Glomerular visceral epithelial cell (primary cell): Measurements from ENCODE around the gene GBP1.

Experiments used
- DNase-seq: peaks from one replicate; pipeline ENCODE4 v3.0.0-alpha.2; 2016; ENCODE audit errors: extremely low spot score

The GBP1 gene

DNA sequence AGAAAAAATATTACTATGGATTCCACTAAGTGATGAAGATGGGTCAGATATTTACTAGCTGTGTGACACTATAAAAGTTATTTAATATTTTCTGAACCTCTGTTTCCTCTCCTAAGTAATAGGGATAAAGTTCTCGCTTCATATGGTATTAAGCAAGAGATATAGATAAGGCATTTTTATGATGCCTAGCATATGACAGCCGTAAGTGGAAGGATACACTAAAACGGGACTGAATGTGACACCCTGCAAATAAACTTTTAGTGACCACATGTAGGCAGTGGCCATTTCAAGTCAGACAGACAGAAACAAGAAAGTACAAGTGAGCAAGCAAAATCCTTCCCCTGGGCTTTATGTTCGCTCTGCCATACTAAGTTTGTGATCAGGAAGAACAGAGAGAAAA is 56.5 kb downstream of the GBP1 start:
- no peak for DNase-seq

DNA sequence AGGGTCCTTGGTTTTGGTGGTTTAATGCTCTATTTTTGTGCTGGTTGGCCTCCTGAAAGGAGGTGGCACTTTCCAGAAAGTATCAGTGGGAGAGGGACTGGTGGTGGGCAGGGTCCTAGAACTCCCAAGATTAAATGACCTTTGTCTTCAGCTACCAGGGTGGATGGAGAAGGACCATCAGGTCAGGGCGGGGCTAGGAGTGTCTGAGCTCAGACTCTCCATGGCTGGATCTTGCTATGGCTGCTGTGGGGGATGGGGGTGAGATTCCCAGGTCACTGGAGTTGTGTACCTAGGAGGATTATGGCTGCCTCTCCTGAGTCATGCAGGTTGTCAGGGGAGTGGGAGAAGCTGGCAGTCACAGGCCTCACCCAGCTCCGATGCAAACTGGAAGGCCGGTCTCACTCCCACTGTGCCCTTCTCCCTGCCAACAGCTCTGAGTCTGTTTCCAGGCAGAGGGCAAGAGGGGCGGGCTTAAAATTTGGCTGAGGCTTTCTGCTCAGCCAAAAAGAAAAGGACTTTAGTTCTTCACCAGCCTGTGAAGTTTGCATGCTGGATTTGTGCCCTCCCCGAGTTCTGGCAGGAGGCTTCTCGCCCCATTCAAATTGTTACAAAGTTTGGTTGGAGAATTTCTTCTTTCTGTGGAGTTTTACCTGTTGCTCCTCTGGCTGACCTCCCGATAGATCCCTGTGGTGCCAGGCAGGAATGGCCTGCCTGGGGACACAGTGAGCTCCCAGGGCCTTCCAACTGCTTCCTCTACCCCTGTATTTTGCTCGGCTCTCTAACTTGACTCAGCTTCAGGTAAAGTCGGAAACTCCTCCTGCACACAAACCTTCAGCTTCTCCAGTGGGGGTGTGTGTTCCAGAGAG is 59.5 kb downstream of the GBP1 start:
- no peak for DNase-seq
